H1 (cell line): ENCODE results near the gene PIAS3. TPM values are rescaled to one million over a fixed set of nuclear protein-coding genes. Genes with fewer than 3 reads are reported as not detected.

Experiments used
- CTCF ChIA-PET: fragments of 300-600 bp; sonication (Branson Sonifier 250); formaldehyde crosslinking; loops from one replicate; lab custom pipeline; 2021; ENCODE audit not compliant: partially characterized antibody; lab: Charles Lee
- POLR2A ChIA-PET: fragments of 300-600 bp; sonication (Branson Sonifier 250); formaldehyde crosslinking; loops from one replicate; lab custom pipeline; 2021; ENCODE audit warnings: inconsistent platforms; ENCODE audit not compliant: partially characterized antibody; lab: Charles Lee
- DNase-seq, 2 experiments: peaks; one replicate each; pipeline versions ENCODE4 v3.0.0 to v3.0.0-alpha.2; 2010 to 2022; ENCODE audit warnings: low spot score in 2 of 2, low read depth in 1 of 2, mixed read lengths in 1 of 2
- FAIRE-seq: peaks from 2 replicates; lab custom pipeline; 2011; peaks lifted over from hg19 to GRCh38; lab: Jason Lieb, UNC
- H2AFZ ChIP-seq: 2 replicates; pipeline ENCODE4 v1.8.1; 2012; ENCODE audit warnings: low read length, inconsistent platforms
- H2AK5ac ChIP-seq: 2 replicates; pipeline ENCODE4 v1.6.1; 2013; ENCODE audit warnings: low read depth, low read length
- H2BK120ac ChIP-seq: replicated peaks from 2 replicates; pipeline ENCODE3; 2013; ENCODE audit warnings: low read depth, low read length, inconsistent platforms
- H2BK12ac ChIP-seq: 2 replicates; pipeline ENCODE4 v1.6.1; 2013; ENCODE audit warnings: low read depth, low read length
- H2BK15ac ChIP-seq: 2 replicates; pipeline ENCODE4 v1.6.1; 2013; ENCODE audit warnings: low read length
- H2BK20ac ChIP-seq: 2 replicates; pipeline ENCODE4 v1.6.1; 2013; ENCODE audit warnings: low read length
- H2BK5ac ChIP-seq: 2 replicates; pipeline ENCODE4 v1.6.1; 2013; ENCODE audit warnings: low read depth, low read length
- H3K14ac ChIP-seq: 2 replicates; pipeline ENCODE4 v1.6.1; 2013; ENCODE audit warnings: inconsistent platforms; ENCODE audit not compliant: insufficient read length
- H3K18ac ChIP-seq: 2 replicates; pipeline ENCODE4 v1.6.1; 2013; ENCODE audit warnings: low read length; ENCODE audit errors: extremely low read depth
- H3K23ac ChIP-seq: 2 replicates; pipeline ENCODE4 v1.6.1; 2013; ENCODE audit warnings: inconsistent platforms; ENCODE audit not compliant: insufficient read length
- H3K23me2 ChIP-seq: 2 replicates; pipeline ENCODE4 v1.6.1; 2013; ENCODE audit warnings: low read depth, low read length
- H3K27ac ChIP-seq: 2 replicates; pipeline ENCODE4 v1.6.1; 2011; ENCODE audit warnings: low read depth, low read length, inconsistent platforms
- H3K27me3 ChIP-seq, 4 experiments: replicated peaks in 1 of 4; 1 replicate in 1 of 4; 2 replicates in 3 of 4; pipeline versions ENCODE4 v1.6.1 to v1.8.1; 2011 to 2013; ENCODE audit warnings: low read length in 3 of 4, mild to moderate bottlenecking in 3 of 4, inconsistent platforms in 2 of 4, mixed read lengths in 2 of 4, moderate library complexity in 1 of 4; ENCODE audit not compliant: control insufficient read depth in 3 of 4, insufficient read depth in 3 of 4; ENCODE audit errors: extremely low read depth in 1 of 4
- H3K36me3 ChIP-seq, 4 experiments: 2 replicates each; pipeline versions ENCODE4 v1.6.1 to v1.8.1; 2011 to 2013; ENCODE audit warnings: mild to moderate bottlenecking in 4 of 4, low read length in 3 of 4, moderate library complexity in 2 of 4, control low read depth in 1 of 4, inconsistent platforms in 1 of 4; ENCODE audit not compliant: insufficient read depth in 4 of 4, control insufficient read depth in 2 of 4
- H3K4ac ChIP-seq: replicated peaks from 2 replicates; pipeline ENCODE3; 2013; ENCODE audit warnings: low read length, low read depth, mixed read lengths, inconsistent platforms; ENCODE audit not compliant: insufficient read length
- H3K4me1 ChIP-seq, 4 experiments: replicated peaks in 1 of 4; 1 replicate in 1 of 4; 2 replicates in 3 of 4; pipeline versions ENCODE4 v1.6.1 to v1.8.1; 2011 to 2013; ENCODE audit warnings: low read length in 3 of 4, inconsistent platforms in 2 of 4, mixed read lengths in 1 of 4; ENCODE audit not compliant: insufficient read depth in 4 of 4, control insufficient read depth in 3 of 4
- H3K4me2 ChIP-seq, 2 experiments: 2 replicates each; pipeline versions ENCODE4 v1.6.1 to v1.8.1; 2011 to 2013; ENCODE audit warnings: low read depth in 2 of 2, low read length in 2 of 2, control low read depth in 1 of 2, inconsistent platforms in 1 of 2, mild to moderate bottlenecking in 1 of 2; ENCODE audit not compliant: insufficient read depth in 1 of 2
- H3K4me3 ChIP-seq, 4 experiments: fragments of 200-600, 300-600 bp in 1 of 4; sonication (generic), shearing (Covaris generic), sonication (Bioruptor Twin) in 1 of 4; 2 replicates each; pipeline versions ENCODE4 v1.5.1 to v1.8.1; 2011 to 2016; ENCODE audit warnings: low read length in 4 of 4, low read depth in 3 of 4, control low read depth in 2 of 4, inconsistent platforms in 2 of 4, mild to moderate bottlenecking in 2 of 4, mixed read lengths in 1 of 4, moderate library complexity in 1 of 4; ENCODE audit not compliant: insufficient read depth in 2 of 4; ENCODE audit errors: extremely low read depth in 1 of 4
- H3K56ac ChIP-seq: replicated peaks from 2 replicates; pipeline ENCODE3; 2013; ENCODE audit warnings: low read depth, mild to moderate bottlenecking, mixed read lengths, low read length, inconsistent platforms; ENCODE audit not compliant: insufficient read length
- H3K79me1 ChIP-seq: 2 replicates; pipeline ENCODE4 v1.6.1; 2013; ENCODE audit warnings: low read depth, low read length, control low read depth
- H3K79me2 ChIP-seq, 2 experiments: 2 replicates each; pipeline versions ENCODE4 v1.6.1 to v1.8.1; 2012 to 2013; ENCODE audit warnings: low read length in 2 of 2, mild to moderate bottlenecking in 2 of 2, inconsistent platforms in 1 of 2; ENCODE audit not compliant: insufficient read depth in 2 of 2, control insufficient read depth in 1 of 2
- H3K9ac ChIP-seq, 4 experiments: replicated peaks in 1 of 4; 1 replicate in 1 of 4; 2 replicates in 3 of 4; pipeline versions ENCODE4 v1.6.1 to v1.8.1; 2011 to 2013; ENCODE audit warnings: low read depth in 3 of 4, low read length in 3 of 4, control low read depth in 2 of 4, mild to moderate bottlenecking in 2 of 4, moderate library complexity in 2 of 4, inconsistent platforms in 1 of 4; ENCODE audit errors: extremely low read depth in 1 of 4
- H3K9me3 ChIP-seq, 2 experiments: 2 replicates each; pipeline versions ENCODE4 v1.6.1 to v1.8.1; 2012 to 2013; ENCODE audit warnings: mild to moderate bottlenecking in 2 of 2, moderate library complexity in 2 of 2, control low read depth in 1 of 2, inconsistent platforms in 1 of 2, low read depth in 1 of 2, low read length in 1 of 2, mixed read lengths in 1 of 2; ENCODE audit not compliant: insufficient read depth in 2 of 2
- H4K20me1 ChIP-seq, 2 experiments: replicated peaks in 1 of 2; 2 replicates each; pipeline versions ENCODE3 to v1.8.1; 2011 to 2013; ENCODE audit warnings: inconsistent platforms in 2 of 2, low read length in 2 of 2, mild to moderate bottlenecking in 1 of 2; ENCODE audit not compliant: insufficient read depth in 2 of 2, control insufficient read depth in 1 of 2
- H4K5ac ChIP-seq: 2 replicates; pipeline ENCODE4 v1.6.1; 2013; ENCODE audit warnings: low read length, low read depth, mixed read lengths, inconsistent platforms; ENCODE audit not compliant: insufficient read length
- H4K8ac ChIP-seq: 2 replicates; pipeline ENCODE4 v1.8.0; 2013; ENCODE audit warnings: mild to moderate bottlenecking, moderate library complexity, low read length, inconsistent platforms; ENCODE audit not compliant: insufficient read depth; ENCODE audit errors: extremely low read depth
- H4K91ac ChIP-seq: replicated peaks from 2 replicates; pipeline ENCODE3; 2013; ENCODE audit warnings: low read length, mixed read lengths, inconsistent platforms; ENCODE audit not compliant: insufficient read length
- CBX8 ChIP-seq: fragments of 300-800, 300-1000 bp; sonication (generic); IDR thresholded peaks from 2 replicates; pipeline ENCODE4 v1.7.1; 2016; ENCODE audit warnings: low read depth, low read length, borderline replicate concordance
- CHD1 ChIP-seq: IDR thresholded peaks from 2 replicates; pipeline ENCODE4 v1.6.1; 2012; ENCODE audit warnings: low read depth, low read length, improper control_type of control experiment
- CHD2 ChIP-seq: IDR thresholded peaks from 2 replicates; pipeline ENCODE4 v1.6.1; 2012; ENCODE audit warnings: low read length, improper control_type of control experiment
- MAFK ChIP-seq: IDR thresholded peaks from 2 replicates; pipeline ENCODE4 v1.6.1; 2012; ENCODE audit warnings: low read depth, mild to moderate bottlenecking, improper control_type of control experiment, low read length
- MAX ChIP-seq: IDR thresholded peaks from 2 replicates; pipeline ENCODE4 v1.6.1; 2012; ENCODE audit warnings: inconsistent platforms
- polyA plus RNA-seq, 7 experiments: library from polyadenylated mRNA; depleted of rRNA in 3 of 7; stranded (reverse) in 5 of 7; unstranded in 2 of 7; fragments of >200 nt in 5 of 7; fragments of 200-250 nt in 2 of 7; gene quantifications; 1 replicate in 5 of 7; 2 replicates in 1 of 7; 4 replicates in 1 of 7; pipeline versions ENCODE4 v1.2.1 to v1.2.3, GENCODE V29; 2011 to 2013; ENCODE audit warnings: missing spikeins in 2 of 7, mixed read lengths in 2 of 7
- total RNA-seq: library from RNA; stranded (reverse); fragmentation: NEBNext Ultra II Directional; extraction: Animal tissue kit (Norgen Biotek cat#: 25700); gene quantifications from 2 replicates; pipeline ENCODE4 v1.2.1, GENCODE V29; 2021

Gene PIAS3
- total and polyA plus RNA-seq, 2 of the 8 experiments (the other 6 are each of a cell fraction or from before 2014, with no cell fraction given): 36.7 to 49.9 TPM

- peaks cover 12 to 49% (median 35%) of the 10 kb centered on the region in 4 experiments; a peak in 7 of 8 replicates for H3K36me3 ChIP-seq
- H2AK5ac ChIP-seq: no peak overlapping the region
- H4K20me1 ChIP-seq: peaks cover 2 to 3% of the 10 kb centered on the region in 2 experiments
- no peak overlapping the region for H2BK12ac ChIP-seq
- H3K27me3 ChIP-seq: no peaks in the 10 kb centered on the region
- no peak overlapping the region for H2BK120ac ChIP-seq
- H3K9me3 ChIP-seq: no peaks in the 10 kb centered on the region
- no peak overlapping the region for H2BK15ac ChIP-seq
- no peak overlapping the region for H2BK20ac ChIP-seq
- no peak overlapping the region for H3K27ac ChIP-seq
- H3K4me3 ChIP-seq: no peak overlapping the region
- no peak overlapping the region for H4K5ac ChIP-seq
- TF ChIP-seq CBX8 (no peak), MAX (no peak), CHD1 (no peak), CHD2 (no peak), MAFK (no peak)
- FAIRE-seq (no peak), DNase-seq (no peak)
- H4K91ac ChIP-seq: no peak overlapping the region
- H3K23me2 ChIP-seq: peaks cover 5% of the 10 kb centered on the region; the same call in 1 of the 2 replicates
- H3K14ac ChIP-seq: no peak overlapping the region
- POLR2A ChIA-PET: interaction anchor here (1.0 to 3.2 kb wide), 4 partner anchors 10 to 21 kb away, joined by 4 to 16 read pairs (median 5); partner anchors contain the start of gene NUDT17
- no peak overlapping the region for H3K56ac ChIP-seq
- H3K4me2 ChIP-seq: no peak overlapping the region
- no peak overlapping the region for H2BK5ac ChIP-seq
- no peak overlapping the region for H3K4ac ChIP-seq
- no peaks in the 10 kb centered on the region for H3K79me1 ChIP-seq
- no peak overlapping the region for H4K8ac ChIP-seq
- no peak overlapping the region for H2AFZ ChIP-seq
- H3K23ac ChIP-seq: no peak overlapping the region
- CTCF ChIA-PET: interaction anchor here (1.0 to 14.5 kb wide), 2 partner anchors 19 to 187 kb away, joined by 3 to 109 read pairs; partner anchors contain the start of gene NUDT17
- peaks cover 0 to 11% of the 10 kb centered on the region in 2 experiments; a peak in 3 of 4 replicates for H3K79me2 ChIP-seq
- H3K18ac ChIP-seq: no peak overlapping the region
- peaks cover 0 to 4% (median 0%) of the 10 kb centered on the region in 4 experiments; a peak in 1 of 7 replicates for H3K4me1 ChIP-seq
- no peak overlapping the region for H3K9ac ChIP-seq
Measured at GRCh38 chr1:145827966-145828365, 30.9 kb downstream of the PIAS3 start.
